GM18517 (cell line): ENCODE measurements around the gene ZNF646.
A peak's percentile ranks its signal among the peaks of the same experiment; 100 is the strongest.

ENCODE experiments used
- ATAC-seq: cut with Tn5 transposase; IDR thresholded peaks from one replicate; pipeline ENCODE4 v1.9.1; 2021; ENCODE audit warnings: mild to moderate bottlenecking, moderate library complexity; ENCODE audit not compliant: unreplicated experiment

The ZNF646 gene

GRCh38 chr16:31073970-31074813 is at the start of gene ZNF646, which contains the start of gene ZNF668:
ZNF646 (plus strand) TSS chr16:31074422; CDS start chr16:31076325, 1,903 bp downstream.
ZNF668 (minus strand) TSS chr16:31074240; CDS start chr16:31064459, 9,781 bp downstream.
- ATAC-seq: peak; percentile 72

DNA sequence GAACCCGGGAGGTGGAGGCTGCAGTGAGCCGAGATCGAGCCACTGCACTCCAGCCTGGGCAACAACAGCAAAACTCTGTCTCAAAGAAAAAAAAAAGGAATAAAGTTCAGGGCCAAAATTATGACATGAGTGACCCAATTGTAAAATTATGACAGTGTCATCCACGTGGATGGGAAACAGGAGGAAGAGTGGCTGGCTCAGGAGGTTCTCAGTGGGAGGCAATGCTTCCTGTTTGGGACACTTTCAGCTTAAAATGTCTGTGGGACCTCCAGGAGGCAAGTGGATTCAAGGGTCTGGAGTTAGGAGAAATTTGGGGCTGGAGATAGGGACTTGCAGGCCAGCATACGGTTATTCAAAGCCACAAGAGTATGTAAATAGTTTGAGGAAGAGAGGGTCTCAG is 48.9 kb upstream of the ZNF646 start:
- no peak for ATAC-seq

DNA sequence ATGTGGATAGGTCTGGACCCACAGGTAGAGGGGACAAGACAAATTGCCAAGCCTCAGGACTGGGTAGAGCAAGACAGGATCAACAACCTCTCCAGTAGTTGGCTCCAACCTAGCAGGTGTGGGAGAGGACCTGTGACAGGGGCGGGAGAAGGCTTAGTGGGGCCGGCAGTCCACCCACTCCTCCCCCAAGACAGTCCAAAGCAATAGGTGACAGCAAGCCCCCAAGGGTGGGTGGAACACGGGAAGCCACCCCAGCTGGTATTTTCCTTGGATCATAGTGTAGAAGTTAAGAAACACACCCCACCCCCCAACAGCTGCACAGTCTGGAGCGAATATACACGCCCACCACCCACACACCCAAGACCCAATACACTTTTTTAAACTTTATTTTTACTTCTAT is 45.0 kb upstream of the ZNF646 start:
- no peak for ATAC-seq

DNA sequence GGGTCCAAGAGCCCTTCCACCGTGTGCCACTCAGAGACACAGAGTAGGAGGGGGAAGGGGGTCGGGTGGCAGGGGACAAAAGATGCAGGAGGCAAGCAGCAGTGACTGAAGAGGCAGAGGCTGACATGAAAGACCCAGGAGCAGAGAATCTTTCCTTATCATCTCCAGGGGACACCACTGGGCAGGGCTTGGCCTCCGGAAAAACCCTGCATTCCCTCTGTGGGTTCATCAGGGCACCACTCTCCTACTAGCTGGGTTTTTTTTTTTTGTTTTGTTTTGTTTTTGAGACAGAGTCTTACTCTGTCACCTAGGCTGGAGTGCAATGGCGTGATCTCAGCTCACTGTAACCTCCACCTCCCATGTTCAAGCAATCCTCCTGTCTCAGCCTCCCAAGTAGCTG is 42.9 kb upstream of the ZNF646 start:
- no peak for ATAC-seq

DNA sequence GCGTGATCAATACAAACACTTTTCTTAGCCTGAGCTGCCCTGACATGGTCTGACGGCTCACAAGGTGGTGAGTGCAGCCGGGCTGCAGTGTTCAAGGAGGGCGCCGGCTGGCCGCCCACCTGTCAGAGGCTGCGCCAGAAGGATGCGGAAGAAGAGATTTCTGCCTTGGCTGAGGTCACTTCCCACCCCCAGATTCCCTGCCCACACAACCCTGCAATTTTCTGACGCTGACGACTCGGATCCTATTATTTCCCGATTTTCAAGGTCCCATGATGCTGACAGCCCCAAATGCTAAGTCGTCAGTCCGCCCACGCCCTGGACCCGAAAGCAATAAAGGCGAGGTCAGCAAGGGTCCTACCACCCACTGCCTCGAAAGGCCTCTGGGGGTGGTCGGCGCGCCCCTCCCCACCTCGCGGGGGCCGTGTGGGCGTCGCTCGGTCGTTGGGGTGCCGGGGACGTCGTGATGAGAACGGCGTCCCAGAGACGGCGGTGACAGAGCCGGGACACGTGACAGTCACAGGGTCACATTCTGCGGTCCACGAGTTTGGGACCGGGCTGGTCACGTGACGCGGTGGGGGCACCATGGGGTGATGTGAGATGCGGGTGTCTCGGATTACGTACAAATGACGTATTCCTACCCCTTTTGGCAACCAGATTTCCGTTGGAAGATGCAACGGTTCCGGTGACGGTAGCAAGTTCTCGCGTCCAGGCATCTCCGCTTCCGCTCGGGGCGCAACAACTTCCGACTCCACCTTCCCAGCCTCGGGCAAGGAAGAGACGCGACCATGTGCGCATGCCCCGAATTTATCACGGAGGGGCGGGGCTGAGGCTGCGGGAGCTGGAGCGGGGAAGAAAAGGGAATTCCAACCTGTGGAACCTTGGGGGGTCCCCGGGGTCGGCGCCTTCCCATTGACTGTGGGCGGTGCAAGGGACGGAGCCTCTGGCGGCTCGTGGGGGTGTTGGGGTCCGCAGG is 41.2 kb upstream of the ZNF646 start, which contains the start of gene STX4:
Gene STX4, plus strand, starts transcription at position 823 of the 973 bp plus-strand sequence. CDS start 248 bp downstream, outside the sequence.
- ATAC-seq: peak; percentile 77

DNA sequence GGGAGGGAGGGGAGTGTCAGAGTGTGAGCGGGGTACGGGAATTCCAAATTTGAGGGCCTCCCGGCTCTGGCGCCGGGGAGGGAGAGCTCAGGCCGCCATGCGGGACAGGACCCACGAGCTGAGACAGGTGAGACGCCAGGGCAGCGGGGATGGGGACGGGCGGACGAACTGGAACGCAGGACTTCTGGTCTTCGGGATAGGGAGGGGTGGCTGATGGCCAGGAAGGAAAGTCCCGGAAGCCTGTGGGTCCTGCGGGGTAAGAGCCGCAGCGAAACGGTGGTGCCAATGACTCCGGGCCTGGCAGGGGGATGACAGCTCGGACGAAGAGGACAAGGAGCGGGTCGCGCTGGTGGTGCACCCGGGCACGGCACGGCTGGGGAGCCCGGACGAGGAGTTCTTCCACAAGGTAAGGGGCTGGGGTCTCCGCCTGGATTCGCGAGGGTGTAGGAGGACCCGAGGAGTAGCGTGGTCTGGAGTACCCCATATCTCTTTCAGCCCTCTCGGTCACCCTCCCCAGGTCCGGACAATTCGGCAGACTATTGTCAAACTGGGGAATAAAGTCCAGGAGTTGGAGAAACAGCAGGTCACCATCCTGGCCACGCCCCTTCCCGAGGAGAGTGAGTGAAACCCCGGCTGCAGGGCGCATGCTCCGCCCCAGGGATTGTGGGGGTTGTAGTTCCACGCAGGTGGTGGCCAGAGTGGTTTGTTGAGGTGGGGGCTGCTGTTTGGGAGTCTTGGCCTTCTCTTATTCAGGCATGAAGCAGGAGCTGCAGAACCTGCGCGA is 40.3 kb upstream of the ZNF646 start:
- no peak for ATAC-seq

DNA sequence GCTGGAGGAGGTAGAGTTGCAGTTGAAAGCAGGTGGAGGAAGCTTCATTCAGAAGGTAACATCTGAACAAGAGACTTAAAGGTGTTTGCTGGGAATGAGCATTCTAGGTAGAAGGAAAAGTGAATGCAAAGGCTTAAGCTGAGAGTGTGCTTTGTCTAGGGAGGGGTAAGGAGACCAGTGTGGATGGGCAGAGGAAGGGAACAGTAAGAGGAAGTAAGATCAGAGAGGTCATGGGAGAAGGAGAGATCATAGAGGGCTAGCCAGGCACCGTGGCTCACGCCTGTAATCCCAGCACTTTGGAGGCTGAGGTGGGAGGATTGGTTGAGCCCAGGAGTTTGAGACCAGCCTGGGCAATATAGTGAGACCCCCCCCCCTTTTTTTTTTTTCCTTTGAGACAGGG is 37.5 kb upstream of the ZNF646 start:
- ATAC-seq: no peak

DNA sequence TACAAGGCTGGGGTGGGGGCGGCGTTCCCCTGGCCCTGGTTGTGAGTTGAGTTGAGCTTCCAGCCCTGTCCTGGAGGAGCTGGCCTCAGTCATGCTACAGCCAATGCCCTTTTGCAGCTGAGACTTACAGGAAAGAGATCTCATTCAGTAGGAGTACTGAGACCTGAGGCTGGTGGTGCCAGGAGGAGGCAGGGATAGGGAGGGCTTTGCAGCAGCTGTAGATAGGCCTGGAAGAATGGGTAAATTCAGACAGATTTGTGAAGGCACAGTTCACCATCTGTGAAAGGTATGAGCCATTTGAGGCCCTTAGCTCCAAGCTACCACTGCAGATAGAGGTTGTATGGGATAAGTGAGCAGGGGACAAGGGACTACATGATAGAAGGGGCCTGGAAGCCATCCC is 35.2 kb upstream of the ZNF646 start:
- no peak for ATAC-seq

- ATAC-seq: no peak
Measured at GRCh38 chr16:31042866-31043265, 31.4 kb upstream of the ZNF646 start.

GRCh38 chr16:31043352-31043751 is 30.9 kb upstream of the ZNF646 start:
- ATAC-seq: no peak

DNA sequence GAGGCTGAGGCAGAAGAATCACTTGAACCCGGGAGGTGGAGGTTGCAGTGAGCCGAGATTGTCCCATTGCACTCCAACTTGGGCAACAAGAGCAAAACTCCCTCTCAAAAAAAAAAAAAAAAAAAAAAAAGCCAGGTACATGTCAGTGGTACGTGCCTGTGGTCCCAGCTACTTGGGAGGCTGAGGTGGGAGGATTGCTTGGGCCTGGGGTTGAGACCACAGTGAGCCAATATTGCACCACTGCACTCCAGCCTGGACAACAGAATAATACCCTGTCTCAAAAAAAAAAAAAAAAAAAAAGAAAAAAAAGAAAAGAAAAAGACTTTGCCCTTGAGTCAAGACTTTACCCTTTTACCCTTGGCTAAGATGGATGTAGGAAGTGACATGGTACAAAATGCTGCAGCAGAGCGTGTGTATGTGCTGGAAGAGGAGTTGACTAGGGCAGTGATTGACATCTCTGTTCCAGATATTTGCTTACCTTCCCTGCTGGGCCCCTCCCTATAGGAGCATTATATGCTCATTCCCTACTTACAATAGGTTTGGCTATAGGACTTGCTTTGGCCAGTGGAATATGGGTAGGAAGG is 30.2 kb upstream of the ZNF646 start:
- ATAC-seq: no peak

DNA sequence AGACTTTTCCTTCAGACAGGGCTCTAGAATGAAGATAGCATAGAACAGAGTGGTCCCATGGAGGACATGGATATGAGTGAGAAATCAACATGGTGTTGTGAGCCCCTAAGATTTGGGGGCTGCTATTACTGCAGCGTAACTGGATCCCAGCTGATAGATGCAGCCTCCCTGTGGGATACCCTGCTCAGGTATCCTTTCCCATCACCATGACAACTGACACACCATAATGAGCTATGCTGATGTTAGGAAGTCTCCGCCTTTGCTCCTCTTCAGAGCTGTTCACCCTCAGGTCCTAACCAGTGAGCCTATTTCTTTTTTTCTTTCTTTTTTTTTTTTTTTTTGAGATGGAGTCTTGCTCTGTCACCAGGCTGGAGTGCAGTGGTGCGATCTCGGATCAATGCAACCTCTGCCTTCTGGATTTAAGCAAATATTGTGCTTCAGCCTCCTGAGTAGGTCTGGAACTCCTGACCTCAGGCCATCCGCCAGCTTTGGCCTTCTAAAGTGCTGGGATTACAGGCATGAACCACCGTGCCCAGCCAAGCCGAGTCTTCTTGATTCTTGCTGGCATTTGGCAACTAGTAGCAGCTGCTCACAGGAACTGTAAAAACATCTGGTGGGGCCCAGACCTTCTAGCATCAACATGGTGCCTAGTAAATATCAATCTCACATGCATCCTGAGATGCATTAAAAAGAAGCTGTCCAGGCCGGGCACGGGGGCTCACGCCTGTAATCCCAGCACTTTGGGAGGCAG is 23.8 kb upstream of the ZNF646 start:
- no peak for ATAC-seq

DNA sequence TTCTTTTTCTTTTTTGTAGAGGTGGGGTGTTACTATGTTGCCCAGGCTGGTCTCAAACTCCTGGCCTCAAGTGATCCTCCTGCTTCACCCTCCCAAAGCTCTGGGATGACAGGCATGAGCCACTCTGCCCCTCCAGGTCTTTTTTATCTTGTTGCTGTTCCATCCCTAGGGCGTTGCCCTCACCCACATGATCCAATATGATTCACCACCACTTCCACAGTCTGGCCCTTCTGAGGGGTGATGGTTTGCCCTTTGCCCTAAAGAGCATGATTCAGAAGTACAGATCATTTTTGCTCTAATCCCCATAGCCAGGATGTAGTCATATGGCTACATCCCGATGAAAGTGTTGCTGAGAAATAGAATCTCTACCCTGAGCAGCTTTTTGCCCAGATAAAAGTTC is 22.1 kb upstream of the ZNF646 start:
- ATAC-seq: no peak

- ATAC-seq: no peak
Measured at GRCh38 chr16:31055613-31056012, 18.6 kb upstream of the ZNF646 start.

- no peak for ATAC-seq
Measured at GRCh38 chr16:31061126-31061812, 13.0 kb upstream of the ZNF646 start.

DNA sequence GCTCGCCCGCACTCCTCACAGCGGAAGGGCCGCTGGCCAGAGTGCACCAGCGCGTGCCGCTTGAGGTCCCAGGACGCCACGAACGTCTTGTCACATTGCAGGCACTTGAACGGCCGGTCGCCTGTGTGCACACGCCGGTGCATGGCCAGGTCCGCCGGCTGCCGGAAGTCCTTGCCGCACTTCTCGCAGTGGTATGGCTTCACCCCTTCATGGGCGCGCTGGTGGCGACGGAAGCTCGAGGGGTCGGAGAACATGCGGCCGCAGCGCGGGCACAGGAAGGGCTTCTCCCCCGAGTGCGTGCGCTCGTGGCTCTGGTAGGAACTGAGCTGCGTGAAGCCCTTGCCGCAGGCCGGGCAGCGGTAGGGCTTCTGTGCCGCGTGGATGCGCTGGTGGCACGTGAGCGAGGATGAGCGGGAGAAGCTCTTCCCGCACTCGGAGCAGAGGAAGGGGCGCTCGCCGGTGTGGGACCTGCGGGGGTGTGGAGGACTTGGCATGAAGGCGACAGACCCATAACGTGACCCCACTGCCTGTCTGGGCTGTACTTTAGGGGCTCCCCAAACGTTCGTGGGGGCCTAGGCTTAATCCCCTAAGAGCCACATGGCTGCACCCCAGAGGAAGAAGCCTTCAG is 12.3 kb upstream of the ZNF646 start:
- no peak for ATAC-seq

- ATAC-seq: no peak
Measured at GRCh38 chr16:31063495-31063842, 10.8 kb upstream of the ZNF646 start.

- no peak for ATAC-seq
Measured at GRCh38 chr16:31063843-31064611, 10.2 kb upstream of the ZNF646 start.
